ENCODE measurements around the gene HPCAL1.

Gene HPCAL1

DNA sequence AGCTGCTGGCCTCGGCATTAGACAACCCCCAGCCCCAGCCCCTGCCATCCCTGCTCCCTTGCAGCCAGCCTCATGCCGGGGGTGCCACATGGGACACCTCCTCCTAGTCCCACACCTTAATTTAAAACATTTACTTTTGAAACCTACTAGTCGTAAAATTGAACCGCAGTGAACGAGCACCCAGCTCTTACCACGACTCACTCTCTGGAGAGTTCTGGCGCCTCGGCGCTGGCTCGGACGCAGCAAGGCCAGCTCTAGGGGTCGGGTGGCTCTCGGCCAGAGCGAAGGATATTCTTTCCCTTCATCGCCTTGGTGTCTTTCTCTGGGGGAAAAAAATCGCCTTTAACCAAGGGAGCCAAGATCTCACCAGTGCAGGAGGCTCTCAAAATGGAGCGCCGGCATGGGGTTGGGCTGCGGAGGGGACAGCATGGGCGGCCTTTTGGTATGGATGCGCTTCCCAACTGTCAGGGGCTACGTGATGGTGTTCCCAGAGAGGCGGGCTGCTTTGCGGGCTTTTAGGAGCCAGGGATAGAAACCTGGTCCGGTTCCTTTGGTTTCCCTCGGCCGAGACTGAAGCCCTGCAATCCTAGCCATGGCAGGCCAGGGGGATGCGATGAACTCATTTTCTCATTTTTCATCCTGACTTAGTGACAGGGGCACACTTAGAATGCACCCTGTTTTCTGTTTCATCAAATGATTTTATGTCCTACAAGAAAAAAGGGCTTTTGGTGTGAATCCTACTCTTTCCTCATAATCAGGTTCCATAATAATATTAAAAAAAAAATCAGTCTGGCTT is 2.0 kb downstream of the HPCAL1 start:
- DNase-seq: no peak

DNA sequence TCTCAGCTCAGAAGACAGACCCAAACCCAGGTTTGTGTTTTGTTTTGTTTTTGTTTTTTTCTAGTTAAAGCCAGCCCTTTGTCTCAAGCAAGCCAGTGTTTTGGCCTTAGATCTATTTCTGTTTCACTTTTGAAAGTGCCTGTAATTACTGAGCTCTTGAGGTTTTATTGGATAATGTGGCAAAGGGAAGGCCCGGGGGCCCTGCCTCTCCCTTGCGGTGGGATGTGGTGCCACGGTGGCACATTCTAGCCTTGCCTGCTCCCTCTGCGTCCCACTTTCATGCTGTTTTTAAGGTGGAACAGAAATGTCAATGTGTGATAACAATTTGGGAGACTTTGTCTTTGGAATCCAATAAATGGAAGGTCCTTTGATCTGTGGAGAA is 2.5 kb downstream of the HPCAL1 start:
- no peak for DNase-seq

DNA sequence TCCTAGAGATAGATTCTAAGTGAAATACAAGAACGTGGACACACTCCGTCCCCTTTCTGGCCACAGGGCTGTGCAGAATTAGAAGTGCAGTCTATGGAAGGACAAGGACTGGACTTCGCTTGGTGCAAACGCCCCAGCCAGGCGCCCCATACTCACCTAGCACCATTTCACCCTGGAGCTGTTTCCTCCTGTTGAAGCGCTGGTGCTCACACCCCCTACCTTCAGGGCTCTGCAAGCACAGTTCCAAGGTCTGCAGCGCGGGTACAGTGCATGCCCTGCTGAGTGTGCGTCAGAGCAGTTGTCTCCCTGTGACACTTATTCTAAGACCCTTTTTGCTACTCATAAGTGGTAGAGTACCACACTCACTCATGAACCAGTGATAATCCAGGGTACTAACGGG is 3.0 kb downstream of the HPCAL1 start:
- no peak for DNase-seq

DNA sequence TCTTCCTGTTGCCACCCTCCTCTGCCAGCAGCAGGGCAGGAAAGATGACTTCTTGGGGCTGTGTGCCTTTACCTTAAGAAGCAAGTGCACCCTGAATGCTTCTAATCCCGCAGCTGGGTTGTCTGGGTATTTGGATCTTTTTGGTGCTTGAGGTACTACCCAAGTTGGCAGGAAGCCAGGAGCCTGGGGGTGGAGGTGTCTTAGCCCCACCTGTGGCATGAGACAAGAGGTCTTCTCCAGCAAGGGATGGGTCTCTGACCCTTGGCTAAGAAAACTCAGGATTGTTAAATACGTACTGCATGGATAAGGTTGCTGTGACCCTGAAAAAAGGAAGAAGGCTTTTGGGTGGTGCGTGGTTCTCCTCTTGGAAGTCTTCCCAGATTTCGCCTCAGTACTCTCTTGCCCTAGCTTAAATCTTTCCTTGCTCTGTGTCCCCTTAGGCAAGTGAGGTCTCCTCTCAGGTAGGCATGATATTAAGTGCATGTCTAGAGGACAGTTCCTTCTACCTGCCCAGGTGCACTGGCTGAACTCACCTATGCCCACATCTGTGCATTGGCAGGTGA is 4.3 kb downstream of the HPCAL1 start:
- no peak for DNase-seq

DNA sequence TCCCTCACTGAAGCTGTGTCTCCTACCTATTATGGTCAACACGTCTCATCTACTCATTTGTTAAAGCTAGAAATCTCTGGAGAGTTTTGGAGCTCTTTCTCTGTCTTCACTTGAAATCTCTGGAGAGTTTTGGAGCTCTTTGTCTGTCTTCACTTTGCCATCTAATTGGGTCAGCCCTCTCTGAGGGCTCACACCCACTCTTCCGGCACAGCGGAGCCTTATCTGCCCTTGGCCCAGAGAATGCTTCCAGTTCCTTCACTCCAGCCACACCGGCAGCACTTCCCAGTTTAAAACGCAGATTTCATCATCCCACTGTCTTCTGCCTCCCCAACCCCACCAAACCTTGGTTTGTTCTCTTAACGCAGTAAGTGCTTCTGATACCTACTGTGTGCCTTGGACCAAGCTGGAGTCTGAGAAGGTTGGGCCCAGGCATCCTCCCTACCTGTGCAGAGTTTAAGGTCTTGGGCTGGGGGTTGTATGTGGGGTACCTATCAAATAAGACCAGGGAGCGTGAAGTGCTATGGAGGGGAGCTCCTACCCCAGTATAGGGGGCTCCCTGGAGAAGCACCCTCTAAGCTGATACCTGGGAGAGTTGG is 5.0 kb downstream of the HPCAL1 start:
- no peak for DNase-seq

DNA sequence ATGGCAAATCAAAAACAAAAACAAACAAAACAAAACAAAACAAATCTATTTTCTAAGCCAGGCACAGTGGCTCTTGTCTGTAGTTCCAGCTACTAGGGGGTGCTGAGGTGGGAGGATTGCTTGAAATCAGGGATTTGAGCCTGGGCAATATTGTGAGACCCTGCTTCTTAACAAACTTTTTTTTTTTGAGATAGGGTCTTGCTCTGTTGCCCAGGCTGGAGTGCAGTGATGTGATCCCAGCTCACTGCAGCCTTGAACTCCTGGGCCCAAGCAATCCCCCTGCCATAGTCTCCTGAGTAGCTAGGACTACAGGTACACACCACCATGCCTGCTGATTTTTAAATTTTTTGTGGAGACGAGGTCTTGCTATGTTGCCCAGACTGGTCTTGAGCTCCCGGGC is 6.2 kb downstream of the HPCAL1 start:
- no peak for DNase-seq

DNA sequence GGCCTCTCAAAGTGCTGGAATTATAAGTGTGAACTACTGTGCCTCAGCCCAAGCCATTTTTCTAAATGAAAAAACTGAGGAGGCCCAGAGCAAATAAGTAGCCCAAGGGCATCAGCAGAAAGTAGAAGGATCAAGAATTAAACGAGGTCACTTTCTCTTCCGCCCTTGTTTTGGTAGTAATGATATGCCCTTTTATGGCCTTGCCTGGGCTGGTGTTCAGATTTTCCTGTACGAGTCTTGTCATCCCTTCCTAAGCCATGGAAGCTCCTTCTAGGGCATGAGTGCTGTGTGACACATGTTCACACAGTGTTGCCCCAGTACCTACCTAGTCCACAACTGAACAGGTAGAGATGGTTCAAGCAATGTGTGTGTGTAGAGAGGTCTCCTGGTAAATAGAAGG is 6.6 kb downstream of the HPCAL1 start:
- no peak for DNase-seq

DNA sequence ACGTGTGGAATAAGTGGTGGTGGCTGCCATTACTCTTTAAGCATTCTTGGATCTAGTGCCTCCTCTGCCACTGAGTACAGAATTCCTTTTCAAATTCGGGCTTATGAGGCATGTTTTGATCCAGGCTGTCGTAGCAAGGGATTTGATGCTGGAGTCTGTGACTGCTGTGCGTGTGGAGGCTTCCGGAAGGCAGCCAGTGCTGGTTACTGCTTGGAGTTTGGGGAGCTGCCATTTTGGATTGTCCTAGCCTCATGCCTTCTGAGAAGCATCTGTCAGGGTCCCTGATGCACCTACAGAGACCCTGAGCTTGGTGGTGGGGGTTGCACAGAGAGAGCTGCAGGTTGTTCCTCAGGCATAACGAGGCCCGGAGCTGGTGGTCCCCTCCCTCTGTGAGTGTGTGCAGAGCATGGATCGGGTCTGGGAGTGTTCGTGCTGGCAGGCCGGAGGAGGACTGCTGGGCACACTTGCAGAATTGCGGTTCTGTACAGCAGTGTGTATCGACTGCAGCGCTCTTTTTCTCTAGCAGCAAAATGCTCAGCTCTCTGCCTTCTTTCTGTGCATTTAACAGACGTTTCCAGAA is 7.7 kb downstream of the HPCAL1 start:
- no peak for DNase-seq

DNA sequence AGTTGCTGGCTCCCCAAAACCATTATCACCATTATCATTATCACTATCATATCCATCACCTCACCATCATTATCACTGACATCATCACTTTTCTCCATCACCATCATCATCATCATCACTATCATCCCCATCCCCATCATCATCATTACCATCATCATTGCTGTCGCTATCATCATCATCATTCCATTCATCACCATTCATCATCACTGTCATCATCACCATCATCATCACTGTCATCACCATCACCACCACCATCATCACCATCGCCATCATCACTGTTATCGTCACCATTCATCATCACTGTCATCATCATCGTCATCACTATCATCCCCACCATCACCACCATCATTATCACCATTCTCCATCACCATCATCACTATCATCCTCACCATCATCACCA is 9.0 kb downstream of the HPCAL1 start:
- no peak for DNase-seq

DNA sequence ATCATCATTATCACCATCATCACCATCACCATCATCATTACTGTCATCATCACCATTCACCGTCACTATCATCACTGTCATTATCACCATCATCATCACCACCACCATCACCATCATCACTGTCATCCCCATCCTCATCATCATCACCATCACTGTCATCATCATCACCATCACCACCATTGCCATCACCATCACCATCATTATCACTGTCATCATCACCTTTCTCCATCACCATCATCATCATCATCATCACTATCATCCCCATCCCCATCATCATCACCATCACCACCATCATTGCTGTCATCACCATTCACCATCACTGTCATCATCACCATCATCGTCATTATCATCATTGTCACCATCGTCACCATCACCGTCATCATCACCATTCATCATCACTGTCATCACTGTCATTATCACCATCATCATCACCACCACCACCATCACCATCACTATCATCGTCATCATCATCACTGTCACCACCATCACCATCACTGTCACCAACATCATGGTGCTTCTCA is 9.8 kb downstream of the HPCAL1 start:
- DNase-seq: no peak

DNA sequence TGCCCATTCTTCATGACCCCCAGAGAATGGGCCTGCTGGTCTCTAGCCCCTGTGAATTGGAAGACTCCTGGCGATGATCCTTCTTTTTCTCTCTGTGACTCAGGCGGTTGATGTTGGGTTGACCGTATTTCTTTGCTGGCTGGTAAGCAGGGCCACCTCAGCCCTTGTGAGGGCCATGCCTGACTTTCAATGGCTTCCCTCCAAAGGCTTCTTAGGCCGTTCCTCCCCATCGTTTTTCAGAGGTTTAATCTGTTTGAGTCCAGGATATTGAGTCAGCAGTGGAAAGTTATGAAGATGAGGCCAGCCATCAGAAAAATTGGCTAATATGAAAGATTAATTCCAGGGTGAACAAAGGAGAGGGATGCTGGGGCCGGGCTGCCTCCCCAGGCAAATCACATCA is 13.6 kb downstream of the HPCAL1 start:
- DNase-seq: no peak

DNA sequence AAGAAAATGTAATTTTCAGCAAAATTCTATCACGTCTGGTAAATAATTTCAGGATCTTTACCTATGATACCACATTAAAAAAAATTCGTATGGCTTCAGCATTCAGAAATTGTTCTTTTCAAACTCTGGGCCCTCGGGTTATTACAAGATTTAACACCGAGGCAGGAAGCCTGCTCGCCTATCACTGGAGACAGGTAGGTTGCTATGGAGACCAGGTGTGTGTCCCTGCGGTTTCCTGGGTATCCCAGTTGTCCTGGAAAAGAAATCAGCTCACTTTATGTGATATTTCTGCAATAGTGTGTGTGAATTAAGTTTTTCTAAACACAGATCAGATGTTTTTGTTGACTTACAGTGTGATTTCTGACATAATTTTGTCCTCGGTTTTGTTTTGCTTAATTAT is 14.2 kb downstream of the HPCAL1 start:
- no peak for DNase-seq

DNA sequence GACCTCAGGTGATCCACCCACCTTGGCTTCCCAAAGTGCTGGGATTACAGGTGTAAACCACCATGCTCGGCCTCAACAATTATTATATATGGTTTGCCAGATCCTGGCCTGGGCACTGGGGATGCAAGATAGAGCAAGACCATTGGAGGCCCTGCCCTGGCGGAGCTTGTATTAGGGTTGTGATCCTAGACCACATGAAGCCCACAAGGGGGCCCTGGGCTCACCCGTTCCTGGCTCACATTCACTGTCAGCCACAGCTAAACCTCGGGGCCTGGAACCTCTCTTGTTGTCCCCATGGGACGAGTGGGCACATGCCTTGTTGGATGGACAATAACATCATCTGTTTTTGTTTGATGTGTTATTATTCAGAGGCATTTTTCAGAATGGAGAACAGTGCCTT is 14.9 kb downstream of the HPCAL1 start:
- peak in 1 of 2 experiments; percentile 4 for DNase-seq

DNA sequence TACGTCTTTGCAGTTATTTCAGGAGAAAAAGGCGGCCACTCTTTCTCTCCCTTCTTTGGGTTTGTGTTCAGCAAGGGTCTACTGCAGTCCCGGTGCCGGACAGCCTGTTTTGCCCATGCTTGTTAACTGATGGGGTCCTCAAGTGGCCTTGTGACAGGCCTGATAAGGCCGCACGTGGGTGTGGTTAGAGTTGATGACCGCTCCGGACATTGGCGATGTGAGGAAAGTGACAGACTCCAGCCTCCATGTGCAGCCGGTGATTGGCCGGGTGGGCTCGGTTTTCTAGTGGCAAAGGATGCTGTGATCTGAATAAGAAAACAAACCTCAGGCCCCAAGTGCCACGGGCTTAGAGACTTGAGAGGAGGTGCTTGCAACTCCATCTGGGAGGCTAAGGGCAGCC is 15.6 kb downstream of the HPCAL1 start:
- no peak for DNase-seq

DNA sequence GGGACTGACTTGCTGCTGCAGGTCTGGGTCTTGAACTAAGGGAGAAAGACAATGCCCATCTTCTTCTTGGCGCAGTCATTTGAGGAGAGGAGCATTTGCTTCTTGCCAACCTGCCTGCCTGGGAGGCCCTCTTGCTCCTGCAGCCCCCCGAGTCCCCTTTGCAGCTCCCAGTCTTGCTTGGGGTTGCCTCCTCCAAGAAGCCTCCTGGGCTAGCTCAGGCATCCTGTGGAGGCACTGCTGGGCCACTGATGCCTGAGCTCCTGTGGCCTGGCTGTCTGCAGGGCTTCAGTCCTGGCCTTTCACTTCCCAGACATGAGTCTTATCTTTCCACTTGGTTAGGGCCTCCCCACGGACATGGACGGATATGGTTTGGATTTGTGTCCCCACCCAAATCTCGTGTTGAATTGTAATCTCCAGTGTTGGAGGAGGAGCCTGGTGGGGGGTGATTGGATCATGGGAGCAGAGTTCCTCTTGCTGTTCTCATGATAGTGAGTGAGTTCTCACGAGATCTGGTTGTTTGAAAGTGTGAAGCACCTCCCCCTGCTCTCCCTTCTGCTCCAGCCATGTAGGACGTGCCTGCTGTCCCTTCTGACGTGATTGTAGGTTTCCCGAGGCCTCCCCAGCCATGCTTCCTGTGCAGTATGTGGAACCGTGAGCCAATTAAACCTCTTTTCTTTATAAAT is 17.3 kb downstream of the HPCAL1 start:
- DNase-seq: no peak

DNA sequence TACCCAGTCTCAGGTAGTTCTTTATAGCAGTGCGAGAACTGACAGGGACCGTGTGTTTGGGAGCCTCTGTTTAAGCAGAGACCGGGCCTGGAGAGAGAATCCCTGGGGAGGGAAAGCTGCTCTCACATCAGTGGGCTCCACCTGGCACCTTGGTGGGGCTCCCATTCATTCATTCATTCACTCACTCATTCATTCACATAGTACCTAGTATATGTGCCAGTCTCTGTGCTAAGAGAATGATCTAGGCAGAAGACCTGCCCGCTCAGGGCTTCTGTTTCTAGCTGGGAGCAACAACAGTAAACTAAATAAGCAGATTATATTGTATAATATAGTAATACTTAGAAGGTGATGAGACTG is 17.8 kb downstream of the HPCAL1 start:
- DNase-seq: no peak

DNA sequence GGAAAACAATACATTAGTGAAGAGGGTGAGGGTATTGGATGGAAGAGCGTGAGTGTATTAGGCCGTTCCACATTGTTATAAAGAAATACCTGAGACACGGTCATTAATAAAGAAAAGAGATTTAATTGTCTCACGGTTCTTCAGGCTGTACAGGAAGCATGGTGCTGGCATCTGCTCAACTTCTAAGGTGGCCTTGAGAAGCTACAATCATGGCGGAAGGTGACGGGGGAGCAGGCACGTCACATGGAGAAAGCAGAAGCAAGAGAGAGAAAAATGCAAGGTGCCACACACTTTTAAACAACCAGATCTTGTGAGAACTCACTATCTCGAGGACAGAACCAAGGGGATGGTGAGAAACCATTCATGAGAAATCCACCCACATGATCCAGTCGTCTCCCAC is 18.2 kb downstream of the HPCAL1 start:
- no peak for DNase-seq

DNA sequence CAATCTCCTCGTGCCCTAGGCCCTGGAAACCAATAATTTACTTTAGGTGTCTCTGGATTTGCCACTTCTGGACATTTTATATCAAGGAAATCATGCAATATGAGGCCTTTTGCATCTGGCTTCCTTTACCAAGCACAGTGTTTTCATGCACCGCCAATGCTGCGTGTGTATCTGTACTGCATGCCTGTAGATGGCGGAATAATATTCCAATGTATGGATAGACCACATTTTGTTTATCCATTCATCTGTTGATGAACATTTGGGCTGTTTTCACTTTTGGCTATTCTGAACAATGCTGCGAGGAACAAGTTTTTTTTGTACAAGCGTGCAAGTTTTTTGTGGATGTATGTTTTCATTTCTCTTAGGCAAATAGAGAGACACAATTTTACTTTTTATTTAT is 18.9 kb downstream of the HPCAL1 start:
- DNase-seq: no peak

DNA sequence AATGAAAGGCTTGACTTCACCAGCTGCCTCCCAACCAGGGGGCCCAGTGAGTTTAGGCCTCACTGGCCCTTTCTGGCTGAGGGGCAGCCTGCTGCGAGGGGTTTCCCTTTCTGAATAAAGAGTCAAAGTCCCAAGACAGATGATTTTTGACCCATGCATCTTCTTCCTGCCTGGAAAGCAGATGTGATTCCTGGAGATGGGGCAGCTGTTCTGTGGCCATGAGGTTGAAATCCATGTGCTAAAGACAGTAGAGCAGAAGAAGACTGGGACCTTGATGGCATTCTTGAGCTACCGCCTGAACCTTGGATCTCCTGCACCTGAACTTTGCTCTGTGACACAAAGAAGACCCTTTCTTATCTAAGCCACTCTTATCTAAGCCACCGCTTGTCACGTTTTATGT is 19.8 kb downstream of the HPCAL1 start:
- DNase-seq: no peak

DNA sequence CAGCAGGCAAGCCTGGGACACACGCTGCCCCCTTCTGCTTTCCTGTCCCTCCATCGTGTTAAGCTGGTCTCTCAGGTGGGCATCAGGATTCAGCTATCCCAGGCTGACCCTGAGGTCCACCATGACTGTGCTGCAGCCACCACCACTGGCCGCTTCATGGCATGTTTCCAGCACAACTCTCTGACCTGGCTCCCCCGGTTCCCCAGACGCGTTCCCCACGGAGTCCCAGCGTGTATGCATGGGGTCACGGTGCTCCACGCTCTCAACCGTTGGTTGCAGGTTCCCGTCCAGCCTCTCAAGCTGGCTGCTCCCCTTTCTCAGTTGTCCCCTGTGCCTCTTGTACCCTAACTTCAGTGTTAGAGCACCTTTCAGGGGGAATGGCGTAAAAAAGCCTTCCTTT is 20.3 kb downstream of the HPCAL1 start:
- DNase-seq: no peak

DNA sequence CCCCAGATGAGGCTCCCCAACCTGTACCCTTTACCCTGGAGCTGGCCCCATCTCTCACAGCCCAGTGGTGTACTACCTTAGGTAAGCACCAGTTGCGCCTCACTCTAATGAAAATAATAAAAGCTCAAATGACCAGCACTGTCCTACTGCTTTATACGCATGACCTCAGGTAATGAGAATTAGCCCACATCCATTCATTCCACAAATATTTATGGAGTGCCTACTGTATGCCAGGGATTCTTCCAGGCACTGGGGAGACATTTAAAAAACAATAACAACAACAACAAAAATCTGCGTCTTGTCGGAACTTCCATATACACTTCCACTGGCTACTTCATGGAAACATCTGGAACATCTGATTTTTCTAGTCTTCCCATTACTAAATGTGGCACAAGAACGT is 20.8 kb downstream of the HPCAL1 start:
- DNase-seq: no peak

DNA sequence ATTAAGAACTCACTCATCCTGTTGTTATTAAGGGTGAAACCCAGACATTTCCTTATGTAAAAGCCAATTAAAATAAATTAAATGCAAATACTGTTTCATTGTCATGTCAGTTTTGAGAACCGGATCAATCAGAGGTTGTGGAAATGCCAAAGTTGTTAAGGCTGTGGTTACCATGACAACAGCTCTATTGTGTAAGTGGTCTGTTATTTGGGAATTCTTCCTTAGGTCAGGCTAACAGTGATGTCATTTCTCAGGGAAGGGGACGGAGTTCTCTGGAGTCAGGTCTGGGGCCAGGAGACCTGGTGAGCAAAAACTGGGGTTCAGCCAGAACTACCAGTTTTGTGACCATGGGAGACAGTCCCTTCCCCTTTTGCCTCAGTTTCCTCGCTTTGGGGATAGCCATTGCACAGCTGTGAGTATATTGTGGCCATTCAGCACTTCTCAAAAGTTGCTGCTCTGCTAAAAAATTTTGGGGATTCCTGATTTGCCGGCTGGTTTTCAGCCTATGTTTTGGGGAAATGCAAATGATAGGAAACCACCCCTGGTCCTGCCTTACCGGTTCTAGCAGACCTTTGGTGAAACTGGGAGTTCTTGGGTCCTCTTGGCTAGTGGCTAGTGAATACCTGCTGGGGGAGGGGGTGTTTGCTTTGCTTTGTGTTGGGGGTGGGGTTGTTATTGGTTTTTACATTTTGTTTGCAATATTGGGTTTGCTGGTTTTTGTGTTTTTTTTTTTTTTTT is 21.6 kb downstream of the HPCAL1 start:
- no peak for DNase-seq

All from NCI-H1930 (cell line).